Activated naive CD4-positive, alpha-beta T cell treated with anti-CD3 and anti-CD28 coated beads, Interleukin-2, amount 10 ng/mL, durations not matched to agents 7 days and 5 days (primary cell): ENCODE measurements around the gene KIAA0319L.
A peak's percentile ranks its signal among the peaks of the same experiment; 100 is the strongest.
"Not testable (repeated sequence)": the region's sequence is repeated elsewhere in the genome, so short reads cannot be mapped to it uniquely, and the experiment has no call there.

Experiments used
- CTCF ChIA-PET: fragments of 350-600 bp; sonication (Branson Sonifier 250); formaldehyde crosslinking; loops from one replicate; lab custom pipeline; 2021; ENCODE audit warnings: antibody characterized with exemption; lab: Charles Lee
- DNase-seq: peaks from one replicate; pipeline ENCODE4 v3.0.0-alpha.2; 2020
- H3K27ac Mint-ChIP-seq: one replicate; pipeline ENCODE4 v1.8.0; 2021; ENCODE audit warnings: mild to moderate bottlenecking, moderate library complexity, mixed read lengths
- H3K27me3 Mint-ChIP-seq: one replicate; pipeline ENCODE4 v1.8.0; 2021; ENCODE audit warnings: mild to moderate bottlenecking, mixed read lengths
- H3K36me3 Mint-ChIP-seq: one replicate; pipeline ENCODE4 v1.8.0; 2021; ENCODE audit warnings: mixed read lengths
- H3K4me1 Mint-ChIP-seq: one replicate; pipeline ENCODE4 v1.8.0; 2021; ENCODE audit warnings: mixed read lengths
- H3K4me3 Mint-ChIP-seq: one replicate; pipeline ENCODE4 v1.8.0; 2021; ENCODE audit warnings: mild to moderate bottlenecking, moderate library complexity, mixed read lengths
- H3K9me3 Mint-ChIP-seq: one replicate; pipeline ENCODE4 v1.8.0; 2021; ENCODE audit warnings: mixed read lengths

KIAA0319L gene

GRCh38 chr1:35499231-35499630 lies 58.0 kb downstream of the KIAA0319L start:
- H3K4me1 Mint-ChIP-seq, result peaks cover 33% of the 10 kb centered on the region
- no peaks in the 10 kb centered on the region for H3K27me3 Mint-ChIP-seq
- H3K36me3 Mint-ChIP-seq, result peaks cover 32% of the 10 kb centered on the region
- CTCF ChIA-PET, result interaction anchor here (1.5 to 2.4 kb wide), 2 partner anchors 10 to 48 kb away, joined by 3 to 16 read pairs; no protein-coding TSS in a partner anchor
- no peak for DNase-seq
- H3K27ac Mint-ChIP-seq, result peak overlapping the region; percentile 80
- no peak overlapping the region for H3K4me3 Mint-ChIP-seq
- no peaks in the 10 kb centered on the region for H3K9me3 Mint-ChIP-seq

DNA sequence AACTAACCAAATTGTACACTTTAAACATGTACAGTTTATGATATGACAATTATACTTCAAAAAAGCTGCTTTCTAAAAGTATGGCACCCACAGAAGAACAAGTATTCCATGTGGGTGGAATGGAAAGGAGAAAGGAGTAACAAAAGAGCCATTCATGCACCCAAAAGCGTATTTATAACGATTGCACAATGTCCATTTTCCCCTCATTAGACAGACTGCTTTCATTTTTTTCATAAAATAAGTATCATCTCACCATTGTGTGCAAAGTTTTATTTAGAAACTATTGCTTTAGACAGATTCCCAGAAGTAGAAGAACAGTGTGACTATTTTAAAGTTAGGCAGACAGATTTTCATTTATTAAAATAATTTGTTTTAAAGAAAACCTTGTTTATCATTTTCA lies 59.6 kb downstream of the KIAA0319L start:
- Mint-ChIP-seq H3K4me1 (peaks cover 31% of the 10 kb centered on the region), H3K4me3 (no peak overlapping the region), H3K36me3 (peaks cover 30% of the 10 kb centered on the region), H3K27ac (no peak overlapping the region), H3K27me3 (no peaks in the 10 kb centered on the region), H3K9me3 (no peaks in the 10 kb centered on the region)
- DNase-seq, result no peak
- CTCF ChIA-PET, result no interaction called here

DNA sequence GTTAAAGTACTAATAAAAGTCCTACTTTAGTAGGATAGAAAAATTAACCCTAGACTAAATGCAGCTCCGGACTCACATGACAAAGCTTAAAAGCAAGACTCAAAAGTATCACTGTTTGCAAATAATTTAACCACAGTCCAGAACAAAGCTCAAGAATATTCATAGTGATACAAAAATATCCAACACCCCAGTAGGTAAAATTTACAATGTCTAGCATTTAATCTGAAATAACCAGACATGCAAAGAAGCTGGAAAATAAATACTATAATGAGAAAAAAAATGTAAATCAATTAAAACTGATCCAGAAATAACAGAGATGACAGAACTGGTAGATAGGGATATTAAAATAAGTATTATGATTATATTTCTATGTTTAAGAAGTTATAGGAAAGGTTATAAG lies 67.0 kb downstream of the KIAA0319L start:
- Mint-ChIP-seq H3K27me3 (no peaks in the 10 kb centered on the region), H3K4me1 (peaks cover 13% of the 10 kb centered on the region), H3K36me3 (peaks cover 37% of the 10 kb centered on the region), H3K9me3 (peaks cover 28% of the 10 kb centered on the region), H3K27ac (no peak overlapping the region), H3K4me3 (no peak overlapping the region)
- no peak for DNase-seq
- CTCF ChIA-PET, result no interaction called here

DNA sequence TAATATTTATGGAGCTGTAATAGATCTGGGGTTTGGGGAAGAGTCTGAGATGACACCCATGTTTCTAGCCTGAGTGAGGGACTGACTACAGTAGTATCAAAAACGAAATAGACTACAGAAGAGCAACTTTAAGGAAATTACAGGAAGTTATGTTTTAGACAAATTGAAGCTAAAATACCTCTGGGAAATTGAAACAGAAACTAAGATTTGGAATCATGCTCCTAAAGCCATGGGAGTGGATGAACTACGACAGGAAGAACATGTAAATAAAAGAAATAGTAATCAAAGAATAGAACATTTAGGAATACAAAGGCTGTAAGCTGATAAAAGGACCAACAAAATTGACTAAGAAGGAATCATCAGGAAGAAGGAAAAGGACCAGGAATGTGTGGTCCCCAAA lies 68.9 kb downstream of the KIAA0319L start:
- no peak overlapping the region for H3K4me3 Mint-ChIP-seq
- peaks cover 13% of the 10 kb centered on the region for H3K4me1 Mint-ChIP-seq
- peaks cover 28% of the 10 kb centered on the region for H3K9me3 Mint-ChIP-seq
- CTCF ChIA-PET, result interaction anchor here (0.8 to 1.4 kb wide), 3 partner anchors 11 to 35 kb away, joined by 3 read pairs; no protein-coding TSS in a partner anchor
- peaks cover 37% of the 10 kb centered on the region for H3K36me3 Mint-ChIP-seq
- no peak overlapping the region for H3K27ac Mint-ChIP-seq
- no peaks in the 10 kb centered on the region for H3K27me3 Mint-ChIP-seq
- DNase-seq, result no peak

GRCh38 chr1:35486858-35487408 lies 70.3 kb downstream of the KIAA0319L start:
- Mint-ChIP-seq H3K9me3 (peaks cover 28% of the 10 kb centered on the region), H3K4me1 (peaks cover 13% of the 10 kb centered on the region), H3K27ac (no peak overlapping the region), H3K27me3 (no peaks in the 10 kb centered on the region), H3K4me3 (no peak overlapping the region), H3K36me3 (peaks cover 32% of the 10 kb centered on the region)
- no peak for DNase-seq
- CTCF ChIA-PET, result interaction anchor here (0.6 kb wide), 1 partner anchor 35 kb away, joined by 3 read pairs; no protein-coding TSS in a partner anchor

DNA sequence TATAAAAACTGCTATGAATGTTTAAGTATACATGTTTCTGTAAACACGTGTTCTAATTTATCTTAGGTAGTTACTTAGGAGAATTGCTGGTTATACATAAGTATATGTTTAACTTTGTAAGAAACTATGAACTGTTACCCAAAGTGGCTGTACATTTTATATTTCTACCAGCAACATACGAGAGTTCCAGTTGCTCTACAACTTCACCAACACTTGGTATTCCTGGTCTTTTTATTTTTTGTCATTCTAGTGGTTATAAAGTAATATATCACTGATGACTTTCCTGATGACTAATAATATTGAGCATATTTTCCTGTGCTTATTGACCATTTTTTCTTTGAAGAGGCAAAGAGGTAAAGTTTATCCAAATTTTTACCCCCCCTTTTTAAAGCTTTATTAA lies 76.0 kb downstream of the KIAA0319L start:
- Mint-ChIP-seq H3K27ac (no peak overlapping the region), H3K4me3 (no peak overlapping the region), H3K4me1 (no peaks in the 10 kb centered on the region), H3K27me3 (no peaks in the 10 kb centered on the region), H3K9me3 (no peaks in the 10 kb centered on the region), H3K36me3 (peaks cover 8% of the 10 kb centered on the region)
- DNase-seq, result no peak
- CTCF ChIA-PET, result no interaction called here

- no peak overlapping the region for H3K27ac Mint-ChIP-seq
- no peaks in the 10 kb centered on the region for H3K27me3 Mint-ChIP-seq
- no peak for DNase-seq
- H3K36me3 Mint-ChIP-seq, result peaks cover 22% of the 10 kb centered on the region
- H3K4me3 Mint-ChIP-seq, result no peak overlapping the region
- H3K4me1 Mint-ChIP-seq, result peaks cover 2% of the 10 kb centered on the region
- CTCF ChIA-PET, result interaction anchor here (0.6 kb wide), 1 partner anchor 26 kb away, joined by 3 read pairs; no protein-coding TSS in a partner anchor
- H3K9me3 Mint-ChIP-seq, result no peaks in the 10 kb centered on the region
Measured at GRCh38 chr1:35477870-35478269, 79.3 kb downstream of the KIAA0319L start.

GRCh38 chr1:35475856-35476674 lies 81.1 kb downstream of the KIAA0319L start:
- no peaks in the 10 kb centered on the region for H3K9me3 Mint-ChIP-seq
- H3K36me3 Mint-ChIP-seq, result peaks cover 27% of the 10 kb centered on the region
- no peak overlapping the region for H3K4me3 Mint-ChIP-seq
- no peaks in the 10 kb centered on the region for H3K27me3 Mint-ChIP-seq
- H3K27ac Mint-ChIP-seq, result no peak overlapping the region
- H3K4me1 Mint-ChIP-seq, result peaks cover 2% of the 10 kb centered on the region
- CTCF ChIA-PET, result interaction anchor here (0.9 kb wide), 1 partner anchor 20 kb away, joined by 3 read pairs; no protein-coding TSS in a partner anchor
- no peak for DNase-seq

- CTCF ChIA-PET, result interaction anchor here (0.9 kb wide), 1 partner anchor 20 kb away, joined by 3 read pairs; no protein-coding TSS in a partner anchor
Measured at GRCh38 chr1:35475356-35475755, 81.8 kb downstream of the KIAA0319L start.

GRCh38 chr1:35473216-35473615 lies 84.0 kb downstream of the KIAA0319L start:
- H3K9me3 Mint-ChIP-seq, H3K4me3 Mint-ChIP-seq, DNase-seq, H3K27me3 Mint-ChIP-seq, H3K27ac Mint-ChIP-seq, H3K4me1 Mint-ChIP-seq: not testable (repeated sequence)
- H3K36me3 Mint-ChIP-seq, result peaks cover 42% of the 10 kb centered on the region
- CTCF ChIA-PET, result interaction anchor here (0.7 kb wide), 1 partner anchor 21 kb away, joined by 4 read pairs; no protein-coding TSS in a partner anchor

More at GRCh38 chr1:35475356-35475755, 81.8 kb downstream of the KIAA0319L start:
- Mint-ChIP-seq H3K4me1 (peaks cover 2% of the 10 kb centered on the region), H3K27ac (no peak overlapping the region), H3K36me3 (peaks cover 32% of the 10 kb centered on the region), H3K9me3 (no peaks in the 10 kb centered on the region), H3K27me3 (no peaks in the 10 kb centered on the region), H3K4me3 (no peak overlapping the region)
- no peak for DNase-seq

DNA sequence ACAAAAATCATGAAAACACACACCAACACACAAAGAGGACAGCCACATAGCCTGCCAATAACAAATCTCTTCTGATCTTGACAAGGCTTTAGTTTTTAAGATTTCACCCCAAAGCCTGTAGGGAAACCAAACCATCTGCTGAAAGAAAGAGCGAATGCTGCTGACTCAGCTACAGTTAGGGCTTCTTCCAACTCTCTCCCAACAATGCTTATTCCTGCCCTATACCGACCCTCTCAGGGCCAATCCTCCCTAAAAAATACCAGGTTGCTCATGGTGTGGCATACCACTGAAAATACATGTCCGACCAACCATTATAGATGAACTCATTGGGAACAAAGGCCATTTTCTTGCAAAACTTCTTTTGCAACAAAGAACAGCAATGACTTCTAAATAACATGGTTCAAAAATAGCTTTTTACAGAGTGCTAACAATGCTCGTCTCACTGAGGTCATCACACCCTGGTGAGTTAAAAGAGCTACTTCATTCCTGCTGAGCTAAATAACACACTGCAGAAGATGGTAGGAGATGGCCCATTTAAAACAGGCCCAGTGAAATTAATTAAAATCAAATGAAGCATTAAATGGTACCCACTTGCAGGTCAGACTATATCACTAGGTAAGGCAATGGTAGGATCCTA lies 86.1 kb downstream of the KIAA0319L start:
- Mint-ChIP-seq H3K27me3 (no peaks in the 10 kb centered on the region), H3K4me3 (no peak overlapping the region), H3K27ac (no peak overlapping the region), H3K9me3 (peaks cover 1% of the 10 kb centered on the region), H3K36me3 (peaks cover 44% of the 10 kb centered on the region), H3K4me1 (peaks cover 2% of the 10 kb centered on the region)
- CTCF ChIA-PET, result interaction anchor here (1.1 to 1.9 kb wide), 2 partner anchors 17 to 35 kb away, joined by 3 to 4 read pairs; no protein-coding TSS in a partner anchor
- DNase-seq, result no peak

DNA sequence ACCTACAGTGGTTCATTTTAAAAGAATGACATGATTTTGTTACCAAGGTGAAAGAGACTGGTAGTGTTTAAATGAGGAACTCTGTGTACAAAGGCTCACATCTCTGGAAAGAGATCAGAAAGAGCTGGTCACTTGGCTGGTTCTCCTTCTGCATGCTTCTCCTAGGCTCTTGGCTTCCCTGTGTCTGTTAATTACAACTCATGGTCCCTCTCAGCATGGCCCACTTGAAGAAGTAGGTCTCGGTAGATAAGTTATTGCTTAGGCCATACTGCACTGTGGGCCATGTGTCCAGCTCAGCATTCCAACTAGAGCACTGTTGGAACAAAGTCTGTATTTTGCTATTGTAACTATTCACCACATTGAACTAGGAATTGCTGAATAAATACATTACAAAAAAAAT lies 91.1 kb downstream of the KIAA0319L start:
- peaks cover 69% of the 10 kb centered on the region for H3K36me3 Mint-ChIP-seq
- no peaks in the 10 kb centered on the region for H3K27me3 Mint-ChIP-seq
- peaks cover 2% of the 10 kb centered on the region for H3K4me1 Mint-ChIP-seq
- no peak overlapping the region for H3K27ac Mint-ChIP-seq
- DNase-seq, result no peak
- H3K4me3 Mint-ChIP-seq, result no peak overlapping the region
- CTCF ChIA-PET, result interaction anchor here (2.4 kb wide), 1 partner anchor 14 kb away, joined by 10 read pairs; no protein-coding TSS in a partner anchor
- peaks cover 23% of the 10 kb centered on the region for H3K9me3 Mint-ChIP-seq

GRCh38 chr1:35463749-35464148 lies 93.5 kb downstream of the KIAA0319L start:
- H3K27ac Mint-ChIP-seq, CTCF ChIA-PET: not testable (repeated sequence)
- peaks cover 61% of the 10 kb centered on the region for H3K36me3 Mint-ChIP-seq

GRCh38 chr1:35463232-35463631 lies 94.0 kb downstream of the KIAA0319L start:
- Mint-ChIP-seq H3K27me3 (no peaks in the 10 kb centered on the region), H3K9me3 (peaks cover 23% of the 10 kb centered on the region), H3K4me3 (no peak overlapping the region), H3K36me3 (peaks cover 60% of the 10 kb centered on the region), H3K27ac (no peak overlapping the region), H3K4me1 (peaks cover 2% of the 10 kb centered on the region)
- no peak for DNase-seq
- CTCF ChIA-PET, result interaction anchor here (0.6 kb wide), 1 partner anchor 259 kb away, joined by 3 read pairs; no protein-coding TSS in a partner anchor

More at GRCh38 chr1:35463749-35464148, 93.5 kb downstream of the KIAA0319L start:
- H3K9me3 Mint-ChIP-seq, result peaks cover 23% of the 10 kb centered on the region
- not testable (repeated sequence) for H3K4me1 Mint-ChIP-seq, H3K4me3 Mint-ChIP-seq, DNase-seq, H3K27me3 Mint-ChIP-seq
